ENCODE data around the gene ECHDC1.

GRCh38 chr6:127349980-127350379, 6.6 kb upstream of the ECHDC1 start:
- TF ChIP-seq MAX (CRISPR knock-in tag; IDR thresholded peaks at IDR 0.05): no peak
- TF ChIP-seq USF2 (CRISPR knock-in tag; IDR thresholded peaks at IDR 0.05): no peak
- TF ChIP-seq, protein P1, sequence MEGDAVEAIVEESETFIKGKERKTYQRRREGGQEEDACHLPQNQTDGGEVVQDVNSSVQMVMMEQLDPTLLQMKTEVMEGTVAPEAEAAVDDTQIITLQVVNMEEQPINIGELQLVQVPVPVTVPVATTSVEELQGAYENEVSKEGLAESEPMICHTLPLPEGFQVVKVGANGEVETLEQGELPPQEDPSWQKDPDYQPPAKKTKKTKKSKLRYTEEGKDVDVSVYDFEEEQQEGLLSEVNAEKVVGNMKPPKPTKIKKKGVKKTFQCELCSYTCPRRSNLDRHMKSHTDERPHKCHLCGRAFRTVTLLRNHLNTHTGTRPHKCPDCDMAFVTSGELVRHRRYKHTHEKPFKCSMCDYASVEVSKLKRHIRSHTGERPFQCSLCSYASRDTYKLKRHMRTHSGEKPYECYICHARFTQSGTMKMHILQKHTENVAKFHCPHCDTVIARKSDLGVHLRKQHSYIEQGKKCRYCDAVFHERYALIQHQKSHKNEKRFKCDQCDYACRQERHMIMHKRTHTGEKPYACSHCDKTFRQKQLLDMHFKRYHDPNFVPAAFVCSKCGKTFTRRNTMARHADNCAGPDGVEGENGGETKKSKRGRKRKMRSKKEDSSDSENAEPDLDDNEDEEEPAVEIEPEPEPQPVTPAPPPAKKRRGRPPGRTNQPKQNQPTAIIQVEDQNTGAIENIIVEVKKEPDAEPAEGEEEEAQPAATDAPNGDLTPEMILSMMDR (IDR thresholded peaks at IDR 0.05): no peak
- no peak for TF ChIP-seq ATF3 (CRISPR knock-in tag; conservative IDR thresholded peaks at IDR 0.05)
- no peak for TF ChIP-seq NR2C2 (CRISPR knock-in tag; IDR thresholded peaks at IDR 0.05)
- no peak for TF ChIP-seq ZNF121 (CRISPR knock-in tag; IDR thresholded peaks at IDR 0.05)
- no peak for TF ChIP-seq SP1 (CRISPR knock-in tag; conservative IDR thresholded peaks at IDR 0.05)
